ENCODE measurements around the gene MMP24. TPM values are rescaled to one million over a fixed set of nuclear protein-coding genes. Genes with fewer than 3 reads are reported as not detected.

The MMP24 gene
- total and polyA plus RNA-seq, 2 experiments from 2014 or later = 0.69 to 1.2 TPM

GRCh38 chr20:35286899-35287508 is 60.5 kb downstream of the MMP24 start:
- H3K27me3 ChIP-seq = no peaks in the 10 kb centered on the region
- H3K9me3 ChIP-seq (ENCODE audit: low read depth) = no peaks in the 10 kb centered on the region
- H3K9me2 ChIP-seq (replicated peaks; ENCODE audit: insufficient read depth) = no peaks in the 10 kb centered on the region
- H3K4me1 ChIP-seq (ENCODE audit: insufficient read depth) = peaks cover 22% of the 10 kb centered on the region
- peaks cover 8% of the 10 kb centered on the region for H4K20me1 ChIP-seq (ENCODE audit: insufficient read depth, poor library complexity, severe bottlenecking)
- no peak for DNase-seq (ENCODE audit: low spot score)
- H3K36me3 ChIP-seq (replicated peaks; ENCODE audit: insufficient read depth, low read depth) = no peaks in the 10 kb centered on the region
- WGBS (ENCODE audit: low lambda C conversion rate, missing lambda C conversion rate) = 95% methylated on average over 17 of the region's 17 CpGs
- peak overlapping the region; percentile 97 for H3K27ac ChIP-seq
- TF ChIP-seq CTCF (IDR thresholded peaks at IDR 0.05; ENCODE audit: poor library complexity) = no peak
- TF ChIP-seq EZH2phosphoT487 (IDR thresholded peaks at IDR 0.05; ENCODE audit: low read depth, severe bottlenecking, unreplicated experiment) = no peak
- TF ChIP-seq EZH2 (IDR thresholded peaks at IDR 0.05; ENCODE audit: borderline replicate concordance) = no peak
- no peak overlapping the region for H3K4me2 ChIP-seq
- H3K79me2 ChIP-seq = peaks cover 23% of the 10 kb centered on the region
- no peak overlapping the region for H2AFZ ChIP-seq
- H3K4me3 ChIP-seq = no peak overlapping the region

DNA sequence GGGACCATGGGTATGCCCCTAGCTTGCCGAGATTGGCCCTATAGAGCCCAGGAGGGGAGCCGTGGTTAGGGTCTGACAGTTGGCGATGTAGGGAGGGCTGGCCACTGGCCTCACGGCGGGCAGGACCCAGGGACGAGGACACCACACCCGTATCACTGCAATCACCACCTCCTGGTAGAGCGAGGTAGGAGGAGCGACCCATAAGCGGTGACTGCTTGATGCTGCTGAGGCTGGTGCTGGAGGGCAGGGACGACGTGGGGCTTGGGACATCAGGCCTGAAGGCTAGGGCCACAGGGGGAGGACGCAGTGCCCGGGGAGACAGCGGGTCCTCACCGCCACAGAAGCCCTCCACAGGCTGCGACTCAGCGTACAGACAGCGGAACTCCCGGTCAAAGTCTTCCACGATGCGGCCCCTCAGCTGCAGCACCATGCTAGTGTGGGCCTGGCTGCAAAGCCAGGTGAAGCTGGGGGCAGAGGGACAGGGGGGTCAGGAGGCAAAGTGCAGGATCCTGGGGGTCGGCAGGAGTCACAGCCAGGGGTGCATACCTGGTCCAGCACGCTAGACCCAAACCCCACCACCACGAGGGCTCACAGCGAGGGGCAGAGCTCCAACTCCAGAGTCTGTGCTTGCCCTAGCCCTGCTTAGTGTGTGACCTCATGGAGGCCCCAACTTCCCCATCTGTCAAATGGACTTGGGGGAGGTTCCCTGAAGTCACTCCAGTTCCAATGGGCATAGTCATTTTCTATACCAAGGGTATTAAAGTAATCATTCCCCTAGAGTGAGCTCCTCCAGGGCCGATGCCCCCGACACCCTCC is 61.2 kb downstream of the MMP24 start:
- no peak for TF ChIP-seq EZH2 (IDR thresholded peaks at IDR 0.05; ENCODE audit: borderline replicate concordance)
- no peak for TF ChIP-seq EZH2phosphoT487 (IDR thresholded peaks at IDR 0.05; ENCODE audit: low read depth, severe bottlenecking, unreplicated experiment)
- TF ChIP-seq CTCF (IDR thresholded peaks at IDR 0.05; ENCODE audit: poor library complexity) = no peak
- H3K9me3 ChIP-seq (ENCODE audit: low read depth) = no peaks in the 10 kb centered on the region
- peaks cover 16% of the 10 kb centered on the region for H3K79me2 ChIP-seq
- H3K9me2 ChIP-seq (replicated peaks; ENCODE audit: insufficient read depth) = no peaks in the 10 kb centered on the region
- no peak overlapping the region for H2AFZ ChIP-seq
- H3K4me2 ChIP-seq = no peak overlapping the region
- no peaks in the 10 kb centered on the region for H3K27me3 ChIP-seq
- no peak for DNase-seq (ENCODE audit: low spot score)
- peaks cover 7% of the 10 kb centered on the region for H4K20me1 ChIP-seq (ENCODE audit: insufficient read depth, poor library complexity, severe bottlenecking)
- no peaks in the 10 kb centered on the region for H3K36me3 ChIP-seq (replicated peaks; ENCODE audit: insufficient read depth, low read depth)
- WGBS (ENCODE audit: low lambda C conversion rate, missing lambda C conversion rate) = 89% methylated on average over 26 of the region's 28 CpGs
- H3K4me1 ChIP-seq (ENCODE audit: insufficient read depth) = peaks cover 22% of the 10 kb centered on the region
- no peak overlapping the region for H3K27ac ChIP-seq
- H3K4me3 ChIP-seq = no peak overlapping the region

GRCh38 chr20:35288325-35289060 is 62.0 kb downstream of the MMP24 start:
- Histone ChIP-seq H3K9me2 (replicated peaks; ENCODE audit: insufficient read depth) (no peaks in the 10 kb centered on the region), H3K27ac (no peak overlapping the region), H3K4me3 (no peak overlapping the region), H3K79me2 (peaks cover 8% of the 10 kb centered on the region), H4K20me1 (ENCODE audit: insufficient read depth, poor library complexity, severe bottlenecking) (no peaks in the 10 kb centered on the region), H3K27me3 (no peaks in the 10 kb centered on the region), H3K4me2 (no peak overlapping the region), H3K4me1 (ENCODE audit: insufficient read depth) (peaks cover 15% of the 10 kb centered on the region), H2AFZ (no peak overlapping the region), H3K9me3 (ENCODE audit: low read depth) (no peaks in the 10 kb centered on the region), H3K36me3 (replicated peaks; ENCODE audit: insufficient read depth, low read depth) (no peaks in the 10 kb centered on the region)
- 89% methylated on average over 18 of the region's 19 CpGs for WGBS (ENCODE audit: low lambda C conversion rate, missing lambda C conversion rate)
- TF ChIP-seq EZH2 (IDR thresholded peaks at IDR 0.05; ENCODE audit: borderline replicate concordance) (no peak), CTCF (IDR thresholded peaks at IDR 0.05; ENCODE audit: poor library complexity) (no peak), EZH2phosphoT487 (IDR thresholded peaks at IDR 0.05; ENCODE audit: low read depth, severe bottlenecking, unreplicated experiment) (no peak)
- DNase-seq (ENCODE audit: low spot score) = no peak
